Measurements from ENCODE around the gene SHH.

SHH gene

DNA sequence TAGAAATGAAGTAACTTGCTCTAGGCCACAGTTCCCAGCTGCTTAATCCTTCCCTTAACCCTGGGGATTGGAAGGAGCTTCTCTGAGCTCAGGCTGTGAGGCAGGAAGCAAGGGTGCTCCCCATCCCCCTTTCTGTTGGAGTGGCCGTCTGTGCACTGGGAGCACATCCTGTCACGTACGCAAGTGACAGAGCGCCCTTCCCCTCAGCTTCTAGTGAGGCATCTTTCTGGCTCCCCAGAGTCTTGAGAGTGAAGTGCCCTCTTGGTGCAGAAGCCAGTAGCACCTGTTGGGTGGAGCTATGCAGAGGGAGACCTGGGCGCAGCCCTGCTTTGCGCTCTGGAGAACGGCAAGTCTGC lies 47.8 kb downstream of the SHH start:
- DNase-seq (ENCODE audit: low read depth) = no peak

DNA sequence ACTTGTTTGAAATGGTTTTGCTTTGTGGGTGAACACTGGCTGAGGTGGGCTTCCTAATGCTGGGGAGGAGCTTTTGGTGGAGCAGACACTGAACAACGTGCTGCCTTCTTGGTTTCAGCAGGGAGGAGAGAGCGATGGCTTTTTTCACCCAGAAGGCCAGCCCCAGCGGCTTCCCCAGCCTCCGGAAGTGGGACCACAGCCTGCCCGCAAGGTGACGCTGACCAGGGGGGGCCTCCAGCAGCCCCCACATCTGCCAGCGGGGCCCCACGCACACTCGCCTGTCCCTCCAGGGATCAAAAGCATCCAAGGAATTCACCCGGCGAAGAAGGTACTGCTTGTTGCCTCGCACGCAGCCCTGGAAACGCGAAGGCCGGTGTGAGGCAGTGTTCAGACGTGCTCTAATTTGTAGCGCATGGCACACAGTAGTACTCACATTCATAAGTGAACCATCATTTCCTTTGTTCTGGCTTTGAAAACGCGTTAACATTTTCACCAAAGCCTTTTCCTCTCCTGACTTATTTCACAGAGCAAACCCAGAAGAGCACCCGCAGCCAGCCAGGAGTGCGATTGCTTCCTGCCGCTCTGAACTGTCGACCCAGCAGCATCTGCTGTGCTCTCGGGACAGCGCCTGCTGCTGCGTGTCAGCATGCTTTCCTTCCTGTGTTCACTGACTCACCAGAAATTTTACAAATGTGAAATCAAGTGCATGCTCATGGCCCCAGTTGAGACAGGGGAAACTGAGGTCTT lies 48.4 kb downstream of the SHH start:
- DNase-seq (ENCODE audit: low read depth) = no peak

- DNase-seq (ENCODE audit: low read depth) = no peak
Observed at GRCh38 chr7:155763122-155763521, 49.1 kb downstream of the SHH start.

DNA sequence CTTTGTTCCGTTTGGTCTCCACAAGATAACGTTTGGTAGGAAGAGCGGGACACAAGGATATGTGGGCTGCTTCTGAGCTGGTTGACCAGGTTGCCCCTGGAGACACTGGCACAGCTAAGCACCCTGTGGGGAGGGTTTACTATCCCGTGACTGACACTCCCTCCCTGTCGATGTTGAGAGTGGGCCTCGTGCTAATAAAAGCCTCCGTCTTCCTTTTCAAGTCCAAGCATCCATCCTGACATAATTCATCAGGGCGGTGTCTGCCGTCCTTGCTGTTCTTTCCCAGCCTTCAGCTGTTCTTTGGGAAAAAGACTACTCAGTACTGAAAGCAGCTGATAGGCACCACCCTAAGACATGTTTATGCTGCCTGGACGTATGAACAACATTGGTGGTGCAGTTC lies 49.6 kb downstream of the SHH start:
- no peak for DNase-seq (ENCODE audit: low read depth)

DNA sequence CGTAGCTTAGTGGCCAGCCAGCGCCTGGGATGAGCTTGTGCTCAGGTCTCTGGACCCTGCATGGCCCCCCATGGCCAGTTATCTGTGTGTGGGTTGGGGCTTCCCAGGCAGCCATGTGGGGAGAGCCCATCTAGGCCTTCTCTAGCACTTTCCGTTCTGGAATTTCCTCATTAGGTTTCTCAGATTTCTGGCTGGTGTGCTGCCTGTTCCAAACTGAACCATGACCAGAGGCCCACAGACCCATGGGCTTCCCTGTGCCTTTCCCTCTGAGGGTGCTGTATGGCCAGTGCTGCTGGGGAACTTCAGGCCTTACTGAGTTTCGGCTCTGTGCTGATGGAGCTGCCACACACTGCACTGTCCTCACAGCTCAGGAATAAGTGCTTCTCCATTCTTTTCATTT lies 50.2 kb downstream of the SHH start:
- DNase-seq (ENCODE audit: low read depth) = no peak

GRCh38 chr7:155761162-155761561 lies 51.1 kb downstream of the SHH start:
- no peak for DNase-seq (ENCODE audit: low read depth)

- no peak for DNase-seq (ENCODE audit: low read depth)
Observed at GRCh38 chr7:155759740-155760430, 52.4 kb downstream of the SHH start.

GRCh38 chr7:155758348-155758747 lies 53.9 kb downstream of the SHH start:
- DNase-seq (ENCODE audit: low read depth) = no peak

- no peak for DNase-seq (ENCODE audit: low read depth)
Observed at GRCh38 chr7:155756322-155756721, 55.9 kb downstream of the SHH start.

GRCh38 chr7:155755026-155755425 lies 57.2 kb downstream of the SHH start:
- DNase-seq (ENCODE audit: low read depth) = no peak

GRCh38 chr7:155754165-155754564 lies 58.1 kb downstream of the SHH start:
- DNase-seq (ENCODE audit: low read depth) = no peak

DNA sequence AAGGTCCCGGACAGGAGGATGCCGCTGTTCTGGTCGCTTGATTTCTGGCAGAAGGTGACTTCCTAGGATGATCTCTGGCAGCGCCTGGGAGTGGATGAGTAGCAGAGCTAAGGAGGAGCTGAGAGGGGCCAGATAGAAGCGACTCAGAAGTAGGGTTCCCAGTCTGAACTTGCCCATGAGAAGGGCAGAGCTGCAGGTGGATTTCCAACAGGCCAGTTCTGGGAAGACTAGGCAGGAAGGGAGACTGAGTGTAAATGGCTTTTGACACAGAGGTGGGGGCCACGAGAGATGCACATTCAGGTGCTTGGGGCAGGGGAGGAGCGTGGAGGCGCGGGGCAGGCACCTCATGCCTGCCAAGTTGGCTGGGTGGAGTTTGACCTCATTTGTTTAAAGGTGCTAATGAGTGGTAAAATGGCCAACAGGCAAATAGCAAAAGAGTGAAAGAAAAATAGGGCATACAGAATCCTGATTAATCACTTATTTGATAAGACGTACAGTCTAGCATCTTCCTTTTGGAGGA lies 58.8 kb downstream of the SHH start:
- no peak for DNase-seq (ENCODE audit: low read depth)

- DNase-seq (ENCODE audit: low read depth) = no peak
Observed at GRCh38 chr7:155752756-155753445, 59.4 kb downstream of the SHH start.

GRCh38 chr7:155751409-155751808 lies 60.9 kb downstream of the SHH start:
- no peak for DNase-seq (ENCODE audit: low read depth)

- DNase-seq (ENCODE audit: low read depth) = no peak
Observed at GRCh38 chr7:155750255-155751125, 61.8 kb downstream of the SHH start.

Data from stimulated activated CD8-positive, alpha-beta memory T cell treated with anti-CD3 and anti-CD28 coated beads, Interleukin-15, amount 100 ng/mL, for 1 hour (primary cell).